ENCODE measurements around the gene GALK1.

Gene GALK1

DNA sequence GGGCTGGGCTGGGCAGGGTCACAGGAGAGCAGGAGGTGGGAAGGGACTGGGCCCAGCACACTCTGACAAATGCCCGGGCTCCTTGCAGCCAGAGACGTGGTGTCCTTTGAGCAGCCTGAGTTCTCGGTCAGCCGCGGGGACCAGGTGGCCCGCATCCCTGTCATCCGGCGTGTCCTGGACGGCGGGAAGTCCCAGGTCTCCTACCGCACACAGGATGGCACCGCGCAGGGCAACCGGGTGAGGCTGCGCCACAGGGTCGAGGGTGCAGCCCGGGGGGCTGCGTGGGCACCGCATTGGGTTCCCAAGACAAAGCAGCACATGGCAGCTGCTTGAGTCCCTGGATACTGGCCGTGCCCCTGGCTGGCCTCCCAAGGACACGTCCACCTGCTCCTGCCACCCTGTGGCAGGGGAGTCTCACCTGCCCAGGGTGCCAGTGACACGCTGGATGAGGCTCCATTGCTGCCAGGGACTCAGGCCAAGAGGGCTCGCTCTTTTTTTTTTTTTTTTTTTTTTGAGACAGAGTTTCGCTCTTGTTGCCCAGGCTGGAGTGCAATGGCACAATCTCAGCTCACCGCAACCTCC, 21.3 kb downstream of the GALK1 start:
- Histone ChIP-seq H3K36me3 (peaks cover 0 to 73% (median 0%) of the 10 kb centered on the region in 3 donors), H3K4me3 (no peak overlapping the region), H3K27me3 (peaks cover 0 to 4% of the 10 kb centered on the region in 2 donors), H3K4me1 (peaks cover 0 to 5% (median 1%) of the 10 kb centered on the region in 4 donors), H3K9me3 (no peaks in the 10 kb centered on the region), H3K27ac (no peak overlapping the region)
- TF ChIP-seq CTCF (IDR thresholded peaks at IDR 0.05), result no peak
- intact Hi-C loops (cut with DNase I; ENCODE audit: low total_unique reads), result loop anchor here (5.0 kb wide), 1 partner anchor 61 kb away; no protein-coding TSS in a partner anchor
- no peak for DNase-seq

- intact Hi-C loops (cut with DNase I; ENCODE audit: low total_unique reads), result loop anchor here (5.0 kb wide), 1 partner anchor 60 kb away; no protein-coding TSS in a partner anchor
- H3K36me3 ChIP-seq, result peaks cover 0 to 84% (median 0%) of the 10 kb centered on the region in 3 donors
Observed at GRCh38 chr17:75742337-75742736, 22.7 kb downstream of the GALK1 start.

GRCh38 chr17:75740631-75741077, 24.3 kb downstream of the GALK1 start:
- peak in 1 of 2 donors; percentile 57 for DNase-seq
- no peak for TF ChIP-seq CTCF (IDR thresholded peaks at IDR 0.05)
- Histone ChIP-seq H3K27ac (no peak overlapping the region), H3K4me3 (no peak overlapping the region), H3K9me3 (no peaks in the 10 kb centered on the region), H3K4me1 (no peaks in the 10 kb centered on the region), H3K36me3 (peaks cover 0 to 91% (median 0%) of the 10 kb centered on the region in 3 donors), H3K27me3 (peaks cover 0 to 19% of the 10 kb centered on the region in 2 donors)
- intact Hi-C loops (cut with DNase I; ENCODE audit: low total_unique reads), result loop anchor here (5.0 kb wide), 1 partner anchor 58 kb away; no protein-coding TSS in a partner anchor

More at GRCh38 chr17:75742337-75742736, 22.7 kb downstream of the GALK1 start:
- Histone ChIP-seq H3K27me3 (peaks cover 0 to 15% of the 10 kb centered on the region in 2 donors), H3K4me3 (no peak overlapping the region), H3K9me3 (no peaks in the 10 kb centered on the region), H3K4me1 (no peaks in the 10 kb centered on the region), H3K27ac (no peak overlapping the region)
- TF ChIP-seq CTCF (IDR thresholded peaks at IDR 0.05), result no peak
- DNase-seq, result no peak

DNA sequence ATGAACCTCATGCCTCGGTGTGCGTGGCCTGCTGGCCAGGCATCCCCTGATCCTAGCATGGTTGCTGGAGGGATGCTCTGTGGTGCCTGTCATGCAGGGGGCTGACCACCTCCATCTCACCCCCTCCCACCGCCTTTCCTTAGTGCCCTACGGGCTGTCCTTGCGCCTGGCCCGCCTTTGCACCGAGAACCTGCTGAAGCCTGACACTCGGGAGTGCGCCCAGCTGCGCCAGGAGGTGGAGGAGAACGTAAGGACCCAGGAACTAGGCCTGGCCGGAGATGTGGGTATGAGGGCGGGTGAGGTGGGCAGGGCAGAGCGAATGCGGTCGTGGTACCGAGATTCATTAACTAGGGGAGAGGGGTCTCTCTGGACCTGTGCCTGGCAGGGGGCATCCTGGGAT, 24.8 kb downstream of the GALK1 start:
- peaks cover 0 to 90% (median 0%) of the 10 kb centered on the region in 3 donors for H3K36me3 ChIP-seq
- H3K27ac ChIP-seq, result no peak overlapping the region
- no peak for TF ChIP-seq CTCF (IDR thresholded peaks at IDR 0.05)
- H3K9me3 ChIP-seq, result no peaks in the 10 kb centered on the region
- H3K27me3 ChIP-seq, result peaks cover 0 to 19% of the 10 kb centered on the region in 2 donors
- intact Hi-C loops (cut with DNase I; ENCODE audit: low total_unique reads), result loop anchor here (5.0 kb wide), 1 partner anchor 58 kb away; no protein-coding TSS in a partner anchor
- no peak overlapping the region for H3K4me3 ChIP-seq
- no peaks in the 10 kb centered on the region for H3K4me1 ChIP-seq
- peak in 1 of 2 donors; percentile 64 for DNase-seq

- Histone ChIP-seq H3K4me1 (no peaks in the 10 kb centered on the region), H3K27me3 (peaks cover 0 to 19% of the 10 kb centered on the region in 2 donors), H3K9me3 (no peaks in the 10 kb centered on the region), H3K4me3 (no peak overlapping the region), H3K27ac (no peak overlapping the region), H3K36me3 (peaks cover 0 to 90% (median 0%) of the 10 kb centered on the region in 3 donors)
- DNase-seq, result peak in 1 of 2 donors; percentile 58
- TF ChIP-seq CTCF (IDR thresholded peaks at IDR 0.05), result no peak
- intact Hi-C loops (cut with DNase I; ENCODE audit: low total_unique reads), result loop anchor here (5.0 kb wide), 1 partner anchor 58 kb away; no protein-coding TSS in a partner anchor
Observed at GRCh38 chr17:75739801-75740200, 25.2 kb downstream of the GALK1 start.

Measured in tibial artery (tissue), 4 donors.